Endothelial cell of umbilical vein (primary cell): ENCODE data around the gene RTN1. TPM values are rescaled to one million over a fixed set of nuclear protein-coding genes. Genes with fewer than 3 reads are reported as not detected.

Source experiments
- BruUV-seq: library from RNA; stranded (reverse); fragments of 400-500 nt; replicated peaks from 2 replicates; lab custom pipeline; 2021; lab: Mats Ljungman, UMichigan
- CTCF ChIA-PET: fragments of 300-600, 350-600 bp; sonication (Branson Sonifier 250); formaldehyde crosslinking; loops from one replicate; lab custom pipeline; 2021; ENCODE audit warnings: antibody characterized with exemption, inconsistent platforms; lab: Charles Lee
- POLR2A ChIA-PET: fragments of 300-600, 350-600 bp; sonication (Branson Sonifier 250); formaldehyde crosslinking; loops from one replicate; lab custom pipeline; 2021; ENCODE audit warnings: antibody characterized with exemption, inconsistent platforms; lab: Charles Lee
- DNase-seq: peaks from one replicate; pipeline ENCODE4 v3.0.0-alpha.2; 2011; ENCODE audit warnings: low read depth, low spot score
- FAIRE-seq: peaks from 2 replicates; lab custom pipeline; 2011; peaks lifted over from hg19 to GRCh38; lab: Jason Lieb, UNC
- H2AFZ ChIP-seq: 2 replicates; pipeline ENCODE4 v1.6.0; 2012; ENCODE audit warnings: low read depth, low read length, control low read depth, inconsistent platforms
- H3K27ac ChIP-seq: 2 replicates; pipeline ENCODE4 v1.5.1; 2011; ENCODE audit warnings: low read depth, mild to moderate bottlenecking, control low read depth, low read length, moderate library complexity; ENCODE audit not compliant: insufficient read depth
- H3K27me3 ChIP-seq, 2 experiments: 2 replicates each; pipeline versions ENCODE4 v1.6.0 to v1.6.1; 2011; ENCODE audit warnings: low read length in 2 of 2, mixed read lengths in 1 of 2; ENCODE audit not compliant: control insufficient read depth in 2 of 2, insufficient read depth in 2 of 2
- H3K36me3 ChIP-seq, 2 experiments: 2 replicates in 1 of 2; 3 replicates in 1 of 2; pipeline ENCODE4 v1.5.1; 2011; ENCODE audit warnings: low read length in 2 of 2, mild to moderate bottlenecking in 1 of 2, moderate library complexity in 1 of 2; ENCODE audit not compliant: control insufficient read depth in 2 of 2, insufficient read depth in 2 of 2; ENCODE audit errors: extremely low read depth in 1 of 2
- H3K4me1 ChIP-seq: 3 replicates; pipeline ENCODE4 v1.5.1; 2011; ENCODE audit warnings: mild to moderate bottlenecking, low read length; ENCODE audit not compliant: control insufficient read depth, insufficient read depth; ENCODE audit errors: extremely low read depth
- H3K4me2 ChIP-seq: 2 replicates; pipeline ENCODE4 v1.6.1; 2011; ENCODE audit warnings: low read length, control low read depth, mixed read lengths; ENCODE audit not compliant: insufficient read depth
- H3K4me3 ChIP-seq, 3 experiments: fragments of 200-600 bp in 1 of 3; sonication (generic), shearing (Covaris generic) in 1 of 3; replicated peaks in 1 of 3; 2 replicates each; pipeline ENCODE4 v1.5.1; 2011 to 2016; ENCODE audit warnings: control low read depth in 3 of 3, low read length in 3 of 3, mild to moderate bottlenecking in 2 of 3, inconsistent platforms in 1 of 3, low read depth in 1 of 3, moderate library complexity in 1 of 3; ENCODE audit not compliant: insufficient read depth in 1 of 3
- H3K79me2 ChIP-seq: 2 replicates; pipeline ENCODE4 v1.6.0; 2012; ENCODE audit warnings: low read length, inconsistent platforms; ENCODE audit not compliant: control insufficient read depth, insufficient read depth
- H3K9ac ChIP-seq: replicated peaks from 2 replicates; pipeline ENCODE3; 2011; ENCODE audit warnings: low read length, control low read depth; ENCODE audit not compliant: insufficient read depth; ENCODE audit errors: extremely low read depth
- H3K9me1 ChIP-seq: replicated peaks from 3 replicates; pipeline ENCODE4 v1.6.0; 2011; ENCODE audit warnings: mild to moderate bottlenecking, low read length; ENCODE audit not compliant: control insufficient read depth, insufficient read depth; ENCODE audit errors: extremely low read depth
- H3K9me3 ChIP-seq: replicated peaks from 2 replicates; pipeline ENCODE4 v1.5.1; 2012; ENCODE audit warnings: low read length, inconsistent platforms; ENCODE audit not compliant: control insufficient read depth, insufficient read depth
- H4K20me1 ChIP-seq: replicated peaks from 2 replicates; pipeline ENCODE3; 2011; ENCODE audit warnings: mild to moderate bottlenecking, low read length; ENCODE audit not compliant: control insufficient read depth, insufficient read depth; ENCODE audit errors: extremely low read depth
- EZH2 ChIP-seq: IDR thresholded peaks from 2 replicates; pipeline ENCODE4 v1.6.1; 2012; ENCODE audit warnings: borderline replicate concordance, low read depth, mild to moderate bottlenecking, moderate library complexity, low read length, inconsistent platforms; ENCODE audit not compliant: severe bottlenecking
- FOS ChIP-seq: IDR thresholded peaks from 2 replicates; pipeline ENCODE4 v1.6.1; 2011; ENCODE audit warnings: mild to moderate bottlenecking, low read length, moderate library complexity, borderline replicate concordance; ENCODE audit not compliant: insufficient read depth
- GATA2 ChIP-seq: IDR thresholded peaks from 2 replicates; pipeline ENCODE4 v1.7.0; 2011; ENCODE audit warnings: low read depth, mild to moderate bottlenecking, moderate library complexity, mixed read lengths, low read length; ENCODE audit not compliant: insufficient read length, insufficient read depth
- JUN ChIP-seq: IDR thresholded peaks from 2 replicates; pipeline ENCODE4 v1.6.1; 2011; ENCODE audit warnings: borderline replicate concordance, low read depth; ENCODE audit not compliant: insufficient read length, insufficient read depth
- MYC ChIP-seq: IDR thresholded peaks from one replicate; pipeline ENCODE4 v1.6.1; 2011; ENCODE audit warnings: mild to moderate bottlenecking, low read depth, low read length
- POLR2A ChIP-seq: IDR thresholded peaks from 2 replicates; pipeline ENCODE4 v1.6.1; 2012; ENCODE audit warnings: low read depth, mild to moderate bottlenecking, control low read depth, low read length
- POLR2AphosphoS5 ChIP-seq: IDR thresholded peaks from 2 replicates; pipeline ENCODE4 v1.6.1; 2012; ENCODE audit warnings: low read depth, mild to moderate bottlenecking, control low read depth, low read length, moderate library complexity; ENCODE audit not compliant: insufficient read depth
- dilution Hi-C: fragments of 300-500 bp; cut with MboI; formaldehyde crosslinking; loops from one replicate; pipeline ENCODE4 v1.15.0; 2019; ENCODE audit warnings: low sequenced_read_pairs; ENCODE audit not compliant: extremely low pct_ligation_motif_present
- intact Hi-C: fragments of 100-400 bp; cut with micrococcal nuclease; formaldehyde crosslinking; loops from one replicate; pipeline ENCODE4 v1.10.0; 2022
- polyA plus RNA-seq, 4 experiments: library from polyadenylated mRNA; depleted of rRNA in 3 of 4; stranded (reverse) in 3 of 4; unstranded in 1 of 4; fragments of >200 nt; gene quantifications; 2 replicates each; pipeline versions ENCODE4 v1.2.1 to v1.2.3, GENCODE V29; 2011 to 2012; ENCODE audit warnings: missing spikeins in 1 of 4
- total RNA-seq: library from RNA; stranded (reverse); gene quantifications from 2 replicates; pipeline ENCODE4 v1.2.3, GENCODE V29; 2021
- TF ChIP-seq, protein P1 (sequence below), 2 donors: IDR thresholded peaks; 1 replicate in 1 of 2; 2 replicates in 1 of 2; pipeline ENCODE4 v1.5.1; 2011; ENCODE audit warnings: low read length in 2 of 2, mild to moderate bottlenecking in 2 of 2, moderate library complexity in 2 of 2, control low read depth in 1 of 2, inconsistent platforms in 1 of 2, low read depth in 1 of 2; ENCODE audit not compliant: insufficient read depth in 1 of 2; ENCODE audit errors: extremely low read depth in 1 of 2
- TF ChIP-seq, protein P2 (sequence below): IDR thresholded peaks from 2 replicates; pipeline ENCODE4 v1.6.1; 2011; ENCODE audit not compliant: insufficient read depth, insufficient read length

RTN1 gene
- total and polyA plus RNA-seq, 2 donors (not counting 3 experiments of a cell fraction or from before 2014, with no cell fraction given) = 0.10 to 0.29 TPM

DNA sequence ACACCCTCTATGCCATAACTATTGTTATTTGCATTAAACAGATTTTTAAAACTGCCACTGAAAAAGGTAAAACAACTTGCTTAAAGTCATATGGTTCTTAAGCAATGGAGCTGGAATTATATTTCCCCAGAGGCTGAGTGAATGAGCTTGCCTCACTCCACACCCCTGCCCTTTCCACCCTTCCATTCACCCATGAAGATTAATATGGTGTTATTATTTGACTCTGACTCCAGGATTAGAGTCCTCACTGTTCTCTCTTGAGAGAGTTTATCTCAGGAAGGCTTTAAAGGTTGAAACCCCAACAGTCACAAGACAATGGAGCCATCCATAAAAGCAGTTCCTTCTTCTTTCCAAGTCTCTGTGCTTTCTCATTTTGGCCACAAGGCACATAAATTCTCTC lies 84.9 kb downstream of the RTN1 start:
- no peaks in the 10 kb centered on the region for H3K9me3 ChIP-seq
- CTCF ChIA-PET = no interaction called here
- no peaks in the 10 kb centered on the region for H3K4me1 ChIP-seq
- H3K4me2 ChIP-seq = no peak overlapping the region
- H3K9ac ChIP-seq = no peak overlapping the region
- no peaks in the 10 kb centered on the region for H3K79me2 ChIP-seq
- BruUV-seq = no TSS peak
- peaks cover 0 to 16% of the 10 kb centered on the region in 2 experiments for H3K27me3 ChIP-seq
- FAIRE-seq = no peak
- no peaks in the 10 kb centered on the region for H4K20me1 ChIP-seq
- no peak overlapping the region for H3K27ac ChIP-seq
- H3K9me1 ChIP-seq = no peaks in the 10 kb centered on the region
- no peak for DNase-seq
- intact Hi-C loops (no loop called here), dilution Hi-C loops (no loop called here)
- no peak overlapping the region for H2AFZ ChIP-seq
- POLR2A ChIA-PET = no interaction called here
- no peak overlapping the region for H3K4me3 ChIP-seq
- no peaks in the 10 kb centered on the region for H3K36me3 ChIP-seq
- no peak for TF ChIP-seq POLR2A

DNA sequence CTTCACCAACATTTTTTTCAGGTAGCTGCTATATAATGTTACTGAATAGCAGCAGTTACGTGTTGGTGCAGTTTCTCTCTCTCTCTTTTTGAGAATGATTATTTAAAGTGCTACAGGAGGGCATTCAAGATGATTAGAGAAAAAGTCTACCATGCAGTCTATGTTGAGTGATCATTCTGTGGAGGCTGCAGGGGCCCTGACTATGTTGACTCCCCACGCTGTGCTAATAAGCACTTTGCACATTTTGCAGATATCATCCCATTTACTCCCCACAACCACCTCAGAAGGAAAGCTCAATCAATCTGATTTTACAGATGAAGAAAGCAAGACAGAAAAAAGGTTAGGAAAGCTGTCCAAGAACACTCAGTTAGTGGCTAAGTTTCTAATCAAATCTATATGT lies 87.8 kb downstream of the RTN1 start:
- no peak overlapping the region for H2AFZ ChIP-seq
- FAIRE-seq (no peak), DNase-seq (no peak)
- dilution Hi-C loops (no loop called here), intact Hi-C loops (no loop called here)
- no peaks in the 10 kb centered on the region for H3K9me3 ChIP-seq
- H3K4me2 ChIP-seq = no peak overlapping the region
- H3K79me2 ChIP-seq = no peaks in the 10 kb centered on the region
- POLR2A ChIA-PET = no interaction called here
- H3K4me3 ChIP-seq = no peak overlapping the region
- H3K9ac ChIP-seq = no peak overlapping the region
- no peaks in the 10 kb centered on the region for H3K9me1 ChIP-seq
- BruUV-seq = no TSS peak
- no peaks in the 10 kb centered on the region for H3K36me3 ChIP-seq
- no peak for TF ChIP-seq MYC
- TF ChIP-seq, protein P1, sequence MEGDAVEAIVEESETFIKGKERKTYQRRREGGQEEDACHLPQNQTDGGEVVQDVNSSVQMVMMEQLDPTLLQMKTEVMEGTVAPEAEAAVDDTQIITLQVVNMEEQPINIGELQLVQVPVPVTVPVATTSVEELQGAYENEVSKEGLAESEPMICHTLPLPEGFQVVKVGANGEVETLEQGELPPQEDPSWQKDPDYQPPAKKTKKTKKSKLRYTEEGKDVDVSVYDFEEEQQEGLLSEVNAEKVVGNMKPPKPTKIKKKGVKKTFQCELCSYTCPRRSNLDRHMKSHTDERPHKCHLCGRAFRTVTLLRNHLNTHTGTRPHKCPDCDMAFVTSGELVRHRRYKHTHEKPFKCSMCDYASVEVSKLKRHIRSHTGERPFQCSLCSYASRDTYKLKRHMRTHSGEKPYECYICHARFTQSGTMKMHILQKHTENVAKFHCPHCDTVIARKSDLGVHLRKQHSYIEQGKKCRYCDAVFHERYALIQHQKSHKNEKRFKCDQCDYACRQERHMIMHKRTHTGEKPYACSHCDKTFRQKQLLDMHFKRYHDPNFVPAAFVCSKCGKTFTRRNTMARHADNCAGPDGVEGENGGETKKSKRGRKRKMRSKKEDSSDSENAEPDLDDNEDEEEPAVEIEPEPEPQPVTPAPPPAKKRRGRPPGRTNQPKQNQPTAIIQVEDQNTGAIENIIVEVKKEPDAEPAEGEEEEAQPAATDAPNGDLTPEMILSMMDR (IDR thresholded peaks at IDR 0.05; ENCODE audit: extremely low read depth in 1 of 2, insufficient read depth in 1 of 2, low read depth in 1 of 2, low read length in 2 of 2) = no peak
- TF ChIP-seq, protein P2, sequence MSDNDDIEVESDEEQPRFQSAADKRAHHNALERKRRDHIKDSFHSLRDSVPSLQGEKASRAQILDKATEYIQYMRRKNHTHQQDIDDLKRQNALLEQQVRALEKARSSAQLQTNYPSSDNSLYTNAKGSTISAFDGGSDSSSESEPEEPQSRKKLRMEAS = no peak
- TF ChIP-seq GATA2 = no peak
- no peak for TF ChIP-seq POLR2A
- no peak for TF ChIP-seq FOS
- no peak for TF ChIP-seq EZH2
- no peak for TF ChIP-seq POLR2AphosphoS5
- TF ChIP-seq JUN = no peak
- CTCF ChIA-PET = interaction anchor here (0.5 kb wide), 1 partner anchor 32 kb away, joined by 3 read pairs; no protein-coding TSS in a partner anchor
- no peaks in the 10 kb centered on the region for H3K4me1 ChIP-seq
- no peaks in the 10 kb centered on the region for H4K20me1 ChIP-seq
- H3K27me3 ChIP-seq = peaks cover 2 to 17% of the 10 kb centered on the region in 2 experiments
- H3K27ac ChIP-seq = no peak overlapping the region
